Middle frontal gyrus (tissue), 1 donor: Measurements from ENCODE around the gene TMTC4.
"Not testable (repeated sequence)": the region's sequence is repeated elsewhere in the genome, so short reads cannot be mapped to it uniquely, and the experiment has no call there.

Experiments used
- DNase-seq: peaks from one replicate; pipeline ENCODE4 v3.0.0-alpha.2; 2015; ENCODE audit warnings: low spot score; ENCODE audit errors: extremely low spot score

TMTC4 gene, protein sequence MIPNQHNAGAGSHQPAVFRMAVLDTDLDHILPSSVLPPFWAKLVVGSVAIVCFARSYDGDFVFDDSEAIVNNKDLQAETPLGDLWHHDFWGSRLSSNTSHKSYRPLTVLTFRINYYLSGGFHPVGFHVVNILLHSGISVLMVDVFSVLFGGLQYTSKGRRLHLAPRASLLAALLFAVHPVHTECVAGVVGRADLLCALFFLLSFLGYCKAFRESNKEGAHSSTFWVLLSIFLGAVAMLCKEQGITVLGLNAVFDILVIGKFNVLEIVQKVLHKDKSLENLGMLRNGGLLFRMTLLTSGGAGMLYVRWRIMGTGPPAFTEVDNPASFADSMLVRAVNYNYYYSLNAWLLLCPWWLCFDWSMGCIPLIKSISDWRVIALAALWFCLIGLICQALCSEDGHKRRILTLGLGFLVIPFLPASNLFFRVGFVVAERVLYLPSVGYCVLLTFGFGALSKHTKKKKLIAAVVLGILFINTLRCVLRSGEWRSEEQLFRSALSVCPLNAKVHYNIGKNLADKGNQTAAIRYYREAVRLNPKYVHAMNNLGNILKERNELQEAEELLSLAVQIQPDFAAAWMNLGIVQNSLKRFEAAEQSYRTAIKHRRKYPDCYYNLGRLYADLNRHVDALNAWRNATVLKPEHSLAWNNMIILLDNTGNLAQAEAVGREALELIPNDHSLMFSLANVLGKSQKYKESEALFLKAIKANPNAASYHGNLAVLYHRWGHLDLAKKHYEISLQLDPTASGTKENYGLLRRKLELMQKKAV

DNA sequence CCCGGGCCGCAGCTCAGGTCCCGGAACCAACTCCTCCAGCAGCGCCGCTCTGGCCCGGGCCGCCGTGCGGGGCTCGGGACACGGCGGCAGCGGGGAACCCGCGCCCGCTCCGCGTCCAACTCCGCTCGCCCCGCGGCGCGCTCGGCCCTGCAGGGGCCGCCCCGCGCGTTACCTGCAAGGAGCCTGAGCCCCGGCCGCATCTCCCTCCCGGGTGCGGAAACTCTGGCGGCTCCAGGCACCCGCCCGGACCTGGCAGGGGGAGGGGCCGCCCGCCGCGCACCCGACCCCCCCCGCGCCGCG is at the start of gene TMTC4:
TSS of gene TMTC4 (minus strand) at position 224 of the 300 bp plus-strand sequence. CDS start 4,433 bp downstream, outside the sequence.
- no peak for DNase-seq

DNA sequence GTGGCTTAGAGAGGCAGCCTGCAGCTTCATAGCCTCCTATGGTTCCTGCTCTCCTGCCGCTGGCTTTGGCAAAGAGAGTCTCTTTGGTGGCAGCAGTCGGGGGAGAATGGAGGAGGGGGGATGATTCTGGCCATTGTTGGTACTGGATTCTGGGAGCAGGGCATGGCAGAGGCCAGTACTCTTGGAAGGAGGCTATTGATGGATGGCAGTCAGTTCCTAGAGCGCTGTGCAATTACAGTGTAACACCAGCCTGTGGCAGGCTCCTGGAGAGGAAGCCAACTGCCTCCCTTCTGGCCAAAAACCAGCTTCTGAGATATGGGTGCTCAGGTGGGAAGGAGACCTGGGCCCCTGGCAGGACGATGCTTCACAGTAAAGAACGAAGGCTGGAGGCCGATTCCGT is 47.9 kb upstream of the TMTC4 start:
- no peak for DNase-seq

DNA sequence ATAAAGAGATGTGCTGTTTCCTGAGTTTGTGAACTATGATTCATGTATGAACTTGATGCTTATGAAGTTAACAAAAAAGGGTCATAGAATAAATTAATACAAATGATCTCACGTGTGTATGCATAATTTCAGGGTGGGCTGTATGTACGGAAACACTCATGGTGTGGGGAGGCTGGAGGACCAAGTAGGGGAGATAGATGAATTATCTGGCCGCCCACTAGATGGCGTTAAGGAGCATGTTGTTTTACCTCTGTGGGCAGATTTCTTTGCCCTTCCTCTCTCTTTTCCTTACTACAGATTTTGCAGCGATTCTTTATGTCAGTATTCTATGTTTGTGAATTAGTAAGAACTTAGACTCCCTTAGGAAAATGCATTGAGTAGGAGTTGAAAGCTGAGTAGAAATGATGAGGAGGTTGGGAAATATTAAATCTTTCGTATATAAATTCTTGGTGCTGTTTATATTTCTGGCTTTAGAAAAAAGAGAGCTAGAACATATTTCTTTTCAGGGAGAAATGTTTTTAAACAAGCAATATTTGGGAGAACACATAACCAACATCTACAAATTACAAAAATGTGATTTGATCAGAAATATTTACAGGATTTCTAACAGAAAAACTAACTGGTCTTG is 47.4 kb upstream of the TMTC4 start:
- DNase-seq: no peak

DNA sequence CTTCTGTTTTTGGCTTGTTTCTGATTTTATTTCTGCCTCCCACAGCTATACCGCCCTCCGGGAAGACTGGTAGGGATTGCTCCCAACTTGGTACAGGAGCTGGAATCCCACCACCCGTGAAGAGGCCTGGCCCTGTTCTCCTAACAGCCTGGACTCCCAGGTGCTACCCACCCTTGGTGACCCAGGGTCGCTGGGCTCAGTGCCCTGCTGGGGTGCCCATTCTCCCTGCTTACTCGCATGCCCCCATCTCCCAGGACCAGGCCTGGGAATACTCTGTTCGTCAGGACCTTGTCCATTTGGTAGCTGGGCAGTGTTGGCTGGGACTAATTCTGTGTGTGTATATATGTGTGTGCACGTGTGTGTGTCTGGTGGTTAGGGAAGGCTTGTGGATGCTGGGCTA is 41.0 kb upstream of the TMTC4 start:
- no peak for DNase-seq

DNA sequence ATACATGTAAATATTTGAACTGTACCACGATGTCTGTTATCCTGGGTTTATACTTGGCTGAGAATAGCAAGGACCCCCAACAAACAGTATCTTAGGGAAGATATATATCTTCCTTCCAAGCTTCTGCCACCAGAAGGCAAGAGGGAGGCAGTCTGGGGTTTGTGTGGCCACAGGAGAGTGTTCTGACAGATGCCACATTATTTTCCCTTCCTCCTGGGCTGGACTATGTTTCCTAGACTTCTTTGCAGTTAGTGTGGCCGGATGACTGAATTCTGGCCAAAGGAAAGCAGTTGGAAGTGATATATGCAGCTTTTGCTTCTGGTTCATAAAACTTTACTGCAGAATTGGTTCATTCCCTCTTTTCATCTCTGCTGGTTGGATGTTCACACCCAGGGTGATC is 39.9 kb upstream of the TMTC4 start:
- no peak for DNase-seq

DNA sequence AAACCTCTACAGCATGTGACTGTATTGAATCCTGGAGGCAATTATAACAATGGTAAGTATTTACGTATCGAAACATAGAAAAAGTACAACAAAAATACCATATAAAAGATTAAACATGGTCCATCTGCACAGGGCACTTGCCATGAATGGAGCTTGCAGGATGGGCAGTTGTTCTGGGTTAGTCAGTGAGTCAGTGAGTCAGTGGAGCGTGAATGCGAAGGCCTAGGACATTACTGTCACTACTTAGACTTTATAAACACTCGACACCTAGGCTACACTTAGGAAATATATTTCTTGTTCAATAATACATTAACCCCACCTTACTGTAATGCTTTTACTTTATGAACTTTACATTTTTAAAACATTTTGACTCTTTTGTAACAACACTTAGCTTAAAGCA is 35.6 kb upstream of the TMTC4 start:
- no peak for DNase-seq

DNA sequence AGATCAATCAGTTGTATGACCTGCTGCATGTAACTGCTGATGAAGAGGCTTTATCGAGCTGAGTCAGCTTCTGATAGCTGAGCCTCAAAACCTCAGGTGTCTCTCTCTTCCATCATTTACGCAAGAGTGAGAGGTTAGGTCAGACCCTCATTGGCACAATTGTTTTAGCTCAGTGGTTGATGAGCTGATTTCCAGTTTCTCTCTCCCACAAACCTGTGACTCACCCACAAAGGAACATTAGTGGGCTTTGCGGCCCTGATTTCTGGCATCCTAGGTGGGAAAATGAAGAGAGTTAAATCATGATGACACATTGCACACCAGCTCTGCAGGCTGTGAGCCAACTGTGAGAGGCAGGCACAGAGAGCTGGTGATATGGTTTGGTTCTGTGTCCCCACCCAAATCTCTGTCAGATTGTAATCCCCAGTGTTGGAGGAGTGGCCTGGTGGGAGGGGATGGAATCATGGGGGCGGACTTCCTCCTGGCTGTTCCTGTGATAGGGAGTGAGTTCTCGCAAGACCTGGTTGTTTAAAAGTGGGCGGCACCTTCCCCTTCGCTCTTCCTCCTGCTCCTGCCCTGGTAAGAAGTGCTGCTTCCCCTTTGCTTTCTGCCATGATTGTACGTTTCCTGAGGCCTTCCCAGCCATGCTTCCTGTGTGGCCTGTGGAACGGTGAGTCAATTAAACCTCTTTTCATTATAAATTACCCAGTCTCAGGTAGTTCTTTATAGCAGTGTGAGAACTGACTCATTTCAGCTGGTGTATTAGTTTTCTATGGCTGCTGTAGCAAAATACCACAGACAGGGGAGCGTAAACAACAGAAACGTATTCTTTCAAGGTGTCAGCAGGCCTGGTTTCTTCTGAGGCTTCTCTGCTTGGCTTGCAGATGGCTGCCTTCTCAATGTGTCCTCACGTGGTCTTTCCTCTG is 33.5 kb upstream of the TMTC4 start:
- no peak for DNase-seq

DNA sequence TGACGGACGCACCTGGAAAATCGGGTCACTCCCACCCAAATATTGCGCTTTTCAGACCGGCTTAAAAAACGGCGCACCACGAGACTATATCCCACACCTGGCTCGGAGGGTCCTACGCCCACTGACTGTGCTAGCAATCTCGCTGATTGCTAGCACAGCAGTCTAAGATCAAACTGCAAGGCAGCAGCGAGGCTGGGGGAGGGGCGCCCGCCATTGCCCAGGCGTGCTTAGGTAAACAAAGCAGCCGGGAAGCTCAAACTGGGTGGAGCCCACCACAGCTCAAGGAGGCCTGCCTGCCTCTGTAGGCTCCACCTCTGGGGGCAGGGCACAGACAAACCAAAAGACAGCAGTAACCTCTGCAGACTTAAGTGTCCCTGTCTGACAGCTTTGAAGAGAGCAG is 23.7 kb upstream of the TMTC4 start:
- DNase-seq: not testable (repeated sequence)

DNA sequence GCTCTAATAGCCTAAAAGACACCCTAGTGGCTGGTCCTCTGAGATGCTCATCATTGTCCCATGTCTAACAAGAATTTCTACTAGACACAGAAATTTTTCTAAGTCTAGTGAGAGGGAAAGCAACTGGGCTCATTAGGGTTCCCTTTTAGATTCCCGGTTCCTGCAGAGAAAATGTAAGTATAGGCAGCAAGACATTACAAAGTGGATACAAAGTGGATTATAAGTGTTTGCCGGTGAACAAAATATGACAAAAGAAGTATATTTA is 20.8 kb upstream of the TMTC4 start:
- DNase-seq: no peak

DNA sequence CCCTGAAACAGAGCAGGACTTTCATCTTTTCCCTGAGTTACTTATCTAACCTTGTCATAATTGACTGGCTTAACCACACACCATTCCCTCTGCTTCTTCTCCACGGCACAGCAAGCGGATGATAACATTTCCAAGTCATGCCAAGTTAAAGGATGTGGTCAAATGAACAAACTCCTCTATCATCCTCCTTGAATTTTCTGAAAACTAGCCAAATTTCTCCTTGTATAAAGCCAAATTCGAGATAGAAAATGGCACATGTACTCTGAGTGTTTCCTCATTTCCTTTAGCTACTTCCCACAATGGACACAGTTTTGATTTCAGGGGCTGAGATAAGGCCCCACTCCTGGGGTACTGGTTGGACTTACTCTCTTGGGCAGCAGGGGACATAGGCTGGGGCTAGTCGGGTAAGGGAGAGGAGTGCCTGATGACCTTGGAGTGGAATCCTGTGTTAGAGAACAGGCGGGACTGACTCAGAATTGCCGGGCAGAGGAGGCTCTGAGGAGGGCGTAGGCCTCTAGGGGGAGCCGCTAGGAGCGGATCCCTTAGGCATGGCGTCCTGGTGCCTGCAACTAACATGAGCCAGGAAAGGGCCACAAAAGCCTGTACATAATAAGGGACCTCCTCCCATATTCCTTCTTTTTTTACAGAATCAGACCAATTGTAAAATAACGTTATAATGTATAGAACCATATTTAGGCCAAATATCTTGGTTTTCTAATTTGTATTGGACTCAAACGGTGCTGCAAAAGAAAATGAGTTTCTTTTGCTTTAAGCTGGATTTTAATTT is 20.3 kb upstream of the TMTC4 start:
- DNase-seq: no peak

DNA sequence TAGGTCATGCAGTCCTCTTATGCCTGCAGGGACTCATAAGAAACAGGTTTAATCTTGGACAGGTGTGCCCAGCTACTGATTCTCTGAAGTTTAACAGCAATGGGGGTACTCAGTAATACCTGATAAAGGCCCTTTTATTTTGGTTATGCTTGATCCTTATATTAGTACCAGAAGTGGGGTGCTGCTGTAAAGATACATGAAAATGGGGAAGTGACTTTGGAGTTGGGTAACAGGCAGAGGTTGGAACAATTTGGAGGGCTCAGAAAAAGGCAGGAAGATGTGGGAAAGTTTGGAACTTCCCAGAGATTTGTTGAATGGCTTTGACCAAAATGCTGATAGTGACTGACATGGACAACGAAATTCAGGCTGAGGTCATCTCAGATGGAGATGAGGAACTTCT is 14.6 kb upstream of the TMTC4 start:
- no peak for DNase-seq

DNA sequence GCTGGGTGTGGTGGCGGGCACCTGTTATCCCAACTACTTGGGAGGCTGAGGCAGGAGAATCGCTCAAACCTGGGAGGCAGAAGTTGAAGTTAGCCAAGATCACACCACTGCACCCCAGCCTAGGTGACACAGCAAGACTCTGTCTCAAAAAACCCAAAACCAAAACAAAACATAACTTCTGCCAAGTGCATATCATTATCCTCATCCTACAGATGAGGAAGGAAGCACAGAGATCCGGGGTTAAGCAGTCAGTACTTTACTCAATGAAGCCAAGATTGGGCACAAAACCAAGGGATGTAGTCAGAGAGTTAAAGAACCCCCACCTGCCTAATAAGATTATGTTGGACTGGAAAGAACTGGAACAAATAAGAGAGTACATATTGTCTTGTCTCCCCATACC is 5.5 kb upstream of the TMTC4 start:
- DNase-seq: no peak

DNA sequence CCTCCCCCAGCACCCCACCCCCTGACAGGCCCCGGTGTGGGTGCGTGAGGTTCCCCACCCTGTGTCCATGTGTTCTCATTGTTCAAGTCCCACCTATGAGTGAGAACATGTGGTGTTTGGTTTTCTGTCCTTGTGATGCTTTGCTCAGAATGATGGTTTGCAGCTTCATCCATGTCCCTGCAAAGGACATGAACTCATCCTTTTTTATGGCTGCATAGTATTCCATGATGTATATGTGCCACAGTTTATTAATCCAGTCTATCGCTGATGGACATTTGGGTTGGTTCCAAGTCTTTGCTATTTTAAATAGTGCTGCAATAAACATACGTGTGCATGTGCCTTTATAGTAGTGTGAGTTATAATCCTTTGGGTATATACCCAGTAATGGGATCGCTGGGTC is 2.5 kb upstream of the TMTC4 start:
- not testable (repeated sequence) for DNase-seq

DNA sequence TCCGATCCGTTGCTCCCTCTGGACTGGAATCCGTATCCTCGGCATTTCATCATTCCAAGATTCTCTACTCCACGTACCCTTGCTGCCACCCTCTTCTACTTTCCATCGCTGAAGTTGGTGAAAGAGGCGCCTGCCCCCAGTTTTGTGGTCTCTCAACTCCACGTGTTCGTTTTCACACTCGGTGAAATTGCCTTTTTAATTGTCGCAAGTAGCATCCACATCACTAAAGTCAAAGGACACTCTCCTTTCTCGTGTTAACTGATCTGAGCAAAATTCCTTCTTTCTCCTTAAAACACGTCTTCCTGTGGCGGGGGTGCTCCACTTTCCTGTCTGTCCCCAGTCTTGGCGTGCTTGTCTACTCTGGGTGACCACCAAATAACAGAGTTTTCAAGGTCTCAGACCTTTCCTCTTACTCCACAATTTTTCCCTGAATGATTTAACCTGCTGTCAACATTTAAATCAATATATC is 1.1 kb upstream of the TMTC4 start:
- DNase-seq: no peak

DNA sequence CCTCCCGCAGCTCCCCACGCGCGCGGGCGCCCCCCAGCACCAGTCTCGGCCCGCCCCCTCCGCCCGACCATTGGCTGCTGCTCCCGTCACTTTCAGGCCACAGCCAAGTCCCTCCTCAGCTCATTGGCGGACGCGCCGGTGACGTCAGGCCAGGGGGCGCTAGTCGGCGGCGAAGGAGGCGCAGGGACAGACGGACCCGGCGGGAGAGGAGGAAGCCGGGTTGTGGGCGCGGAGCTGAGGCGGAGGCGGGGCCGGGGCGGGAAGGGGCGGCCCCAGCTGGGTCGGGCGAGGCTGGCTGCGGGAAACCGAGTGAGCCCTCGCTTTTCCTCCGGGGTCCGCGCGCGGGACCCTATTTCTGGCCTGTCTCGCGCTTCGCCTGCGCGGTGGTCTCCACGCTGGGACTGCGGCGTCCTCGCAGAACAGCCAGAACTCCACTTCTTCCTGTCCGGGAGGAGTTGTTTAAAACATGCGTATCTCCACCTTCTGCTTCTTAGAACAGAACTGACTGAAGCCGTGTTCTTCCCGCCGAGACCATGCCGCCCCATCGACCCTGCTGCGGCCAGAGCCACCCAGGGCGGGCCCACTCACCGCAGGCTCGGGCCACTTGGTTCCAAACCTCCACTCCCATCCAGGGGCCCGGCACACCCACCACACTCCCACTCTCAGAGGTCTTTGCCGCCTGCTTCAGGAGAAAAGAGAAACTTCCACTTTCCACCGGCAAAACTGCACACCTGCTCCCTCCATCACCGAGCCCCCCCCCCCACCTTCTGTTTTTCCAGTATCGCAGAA is 471 bp upstream of the TMTC4 start:
- DNase-seq: peak; percentile 96

DNA sequence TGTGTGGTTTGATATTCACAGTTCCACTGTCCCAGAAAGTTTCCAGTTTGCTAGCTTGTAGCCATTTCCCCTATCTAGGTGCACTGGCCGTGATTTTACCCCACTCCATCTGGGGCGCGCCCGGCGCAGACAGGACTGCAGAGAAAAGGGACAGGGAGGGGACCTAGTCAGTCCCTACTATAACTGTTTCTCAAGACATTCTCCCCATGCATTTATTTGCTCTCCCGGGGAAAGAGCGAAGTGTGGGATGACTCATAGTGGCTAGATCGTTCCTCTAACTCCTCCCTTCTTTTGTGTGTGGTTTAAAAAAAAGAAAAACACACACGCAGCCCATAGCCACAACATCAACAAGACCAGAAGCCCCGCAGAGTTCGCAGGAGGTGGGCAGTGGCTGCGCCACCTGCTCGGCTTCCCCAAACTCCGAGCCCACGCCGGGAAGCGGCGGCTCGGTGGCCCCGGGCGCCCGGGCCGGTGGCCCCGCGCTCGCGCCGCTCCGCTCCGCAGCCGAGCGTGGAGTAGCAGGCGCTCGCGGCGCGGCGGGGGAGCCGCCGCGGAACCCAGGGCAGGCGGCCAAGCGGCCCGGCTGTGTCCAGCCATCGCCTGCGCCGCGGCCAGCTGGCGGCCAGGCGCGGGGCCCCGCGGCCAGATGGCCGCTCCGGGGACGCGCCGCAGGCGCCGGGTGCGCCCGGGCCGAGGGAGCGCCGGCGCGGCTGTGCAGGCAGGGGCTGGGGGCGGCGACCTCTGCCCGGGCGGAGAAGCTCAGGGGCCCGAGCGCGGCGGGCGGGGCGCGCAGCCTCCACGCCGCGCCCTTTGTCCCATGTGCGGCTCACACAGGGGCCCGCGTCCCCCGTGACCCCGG is 653 bp downstream of the TMTC4 start:
- DNase-seq: peak; percentile 38

DNA sequence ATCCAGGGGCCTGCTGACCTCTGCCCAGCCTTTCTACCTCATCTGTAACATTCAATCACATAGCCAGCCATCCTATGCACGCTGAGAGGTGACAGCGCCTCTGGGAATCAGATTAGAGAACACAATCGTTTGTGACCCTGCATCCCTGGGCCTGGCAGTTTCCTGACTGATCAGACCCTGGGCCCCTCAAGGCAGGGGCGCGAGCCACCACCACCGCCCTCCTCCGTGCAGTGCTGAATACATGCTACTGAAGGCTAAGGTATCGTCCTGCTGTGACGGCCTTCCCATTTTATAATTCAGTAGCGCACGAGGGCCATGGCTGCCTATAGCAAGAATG is 1.3 kb downstream of the TMTC4 start:
- no peak for DNase-seq

DNA sequence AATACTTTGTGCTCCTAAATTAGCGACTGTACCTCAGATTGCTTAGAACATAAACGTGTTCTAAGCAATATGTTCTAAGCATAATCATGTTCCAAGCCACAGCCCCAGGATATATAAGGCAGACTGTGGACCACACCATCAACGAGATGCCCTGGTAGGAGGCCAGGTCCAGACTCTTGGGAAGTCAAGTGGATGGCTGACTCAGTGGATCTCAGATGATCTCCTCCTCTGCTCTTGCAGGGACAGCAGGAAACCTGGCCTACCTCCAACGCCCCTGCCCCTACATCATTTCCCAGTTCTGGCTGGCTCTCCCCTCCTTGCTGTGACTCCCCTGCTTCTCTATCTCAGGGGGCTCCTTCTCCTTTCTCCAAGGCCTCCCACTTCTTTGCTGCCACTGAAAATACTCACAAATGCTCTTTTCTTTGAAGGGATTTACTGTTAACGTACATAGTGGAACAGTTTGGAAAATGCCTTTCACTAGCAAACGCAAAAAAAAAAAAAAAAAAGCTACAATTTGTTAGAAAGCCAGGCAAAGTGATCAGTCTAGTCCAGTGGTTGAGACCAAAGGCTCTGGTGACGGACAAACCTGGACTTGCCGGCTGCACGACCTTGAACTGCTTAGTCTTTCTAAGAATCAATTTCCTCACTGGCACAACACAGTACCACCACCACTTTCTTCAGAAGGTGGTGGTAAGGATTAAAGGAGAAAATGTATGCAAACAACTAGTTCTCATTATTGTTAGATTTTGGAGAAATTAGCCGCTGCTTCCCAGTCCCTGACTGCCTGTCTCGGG is 3.0 kb downstream of the TMTC4 start:
- DNase-seq: no peak
